HG02588 (cell line): ENCODE results near the gene TTC27.
A peak's percentile ranks its signal among the peaks of the same experiment; 100 is the strongest.
"Not testable (repeated sequence)": the region's sequence is repeated elsewhere in the genome, so short reads cannot be mapped to it uniquely, and the experiment has no call there.

Source experiments
- ATAC-seq: cut with Tn5 transposase; IDR thresholded peaks from one replicate; pipeline ENCODE4 v1.9.1; 2021; ENCODE audit warnings: mild to moderate bottlenecking, moderate library complexity; ENCODE audit not compliant: unreplicated experiment

The TTC27 gene

GRCh38 chr2:32718752-32719151 is 90.9 kb downstream of the TTC27 start:
- no peak for ATAC-seq

DNA sequence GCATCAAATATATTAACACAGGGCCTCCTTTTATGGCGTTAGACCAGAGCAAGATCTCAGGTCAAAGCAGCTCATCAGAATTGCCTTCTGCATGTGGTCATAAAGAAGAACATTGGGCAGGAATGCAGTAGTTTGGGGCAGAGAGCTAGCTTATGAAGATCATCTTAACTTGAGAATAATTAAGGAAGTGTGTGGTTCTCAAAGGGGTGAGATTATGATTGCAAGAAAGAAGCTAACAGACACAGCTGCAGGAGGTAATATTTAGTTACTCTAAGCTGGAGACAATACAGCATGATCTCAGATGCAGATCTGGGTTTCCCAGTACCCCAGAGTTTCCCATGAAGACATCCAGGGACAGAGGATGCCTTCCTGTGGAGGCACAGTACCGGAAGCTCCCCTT is 91.6 kb downstream of the TTC27 start:
- no peak for ATAC-seq

DNA sequence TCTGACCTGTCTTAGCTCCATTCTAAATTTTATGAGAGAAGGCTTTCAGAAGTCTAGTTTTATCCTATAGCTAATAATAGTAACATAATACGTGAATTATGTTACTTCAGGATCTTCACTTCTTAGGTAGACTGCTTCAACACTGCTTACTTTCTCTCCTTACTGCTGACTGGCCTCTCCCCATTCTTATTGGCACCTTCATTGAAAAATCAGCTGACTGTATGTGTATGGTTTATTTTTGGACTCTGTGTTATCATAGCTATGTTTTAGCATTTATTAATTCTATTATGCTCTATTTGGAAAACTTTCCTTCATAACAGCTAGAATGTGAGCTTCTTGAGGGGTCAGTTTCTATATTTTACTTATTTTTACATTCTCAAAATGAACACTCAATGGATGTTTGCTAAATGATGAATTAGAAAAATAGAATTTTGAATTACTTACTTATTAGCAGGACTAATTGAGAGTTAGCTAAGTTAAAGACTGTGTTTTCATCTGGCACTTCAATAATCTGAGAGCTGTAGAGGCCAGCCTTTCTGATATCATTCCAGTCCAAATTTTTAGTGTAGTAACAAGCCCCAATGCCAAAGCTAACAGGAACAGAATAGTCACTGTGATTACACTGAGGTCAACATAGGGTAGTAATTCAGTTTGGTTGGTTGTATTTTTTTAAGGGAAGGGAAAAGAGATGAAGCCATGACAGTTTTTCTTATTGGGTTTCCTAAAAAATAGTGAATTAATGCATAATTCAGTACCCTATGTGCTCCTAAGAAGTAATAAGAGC is 92.3 kb downstream of the TTC27 start:
- no peak for ATAC-seq

DNA sequence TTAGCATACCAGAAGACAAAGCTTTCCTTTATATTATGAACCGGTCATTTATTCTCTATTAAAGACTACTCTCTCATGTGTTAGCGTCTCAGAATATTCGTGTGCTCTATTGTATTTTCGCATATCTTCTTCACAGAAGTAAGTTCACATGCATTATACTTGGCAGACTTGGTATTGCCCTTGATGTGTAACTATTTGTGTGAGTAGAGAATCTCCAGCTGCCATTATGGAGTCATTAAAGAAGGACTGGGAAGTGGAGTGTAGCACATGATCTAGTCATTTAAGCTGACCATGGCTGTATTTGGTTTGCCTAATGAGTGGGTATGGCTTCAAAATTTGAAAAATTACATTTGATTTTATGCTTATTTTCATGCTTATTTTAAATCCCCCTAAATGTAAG is 92.9 kb downstream of the TTC27 start:
- no peak for ATAC-seq

DNA sequence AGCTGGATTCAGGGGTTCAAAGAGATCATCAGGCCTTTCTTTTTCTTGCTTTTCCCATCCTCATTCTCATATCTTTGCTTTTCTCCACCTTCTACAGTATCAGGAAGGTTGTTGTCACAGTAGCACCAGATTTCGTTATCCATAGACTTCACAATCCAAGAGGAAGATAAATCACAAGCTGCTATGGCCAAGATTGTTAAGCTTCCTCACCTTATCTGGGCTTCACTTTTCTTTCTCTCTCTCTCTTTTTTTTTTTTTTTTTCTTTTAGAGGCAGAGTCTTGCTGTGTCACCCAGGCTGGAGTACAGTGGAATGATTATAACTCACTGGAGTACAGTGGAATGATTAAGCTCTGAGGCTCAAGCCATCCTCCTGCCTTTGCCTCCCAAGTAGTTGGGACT is 93.5 kb downstream of the TTC27 start:
- ATAC-seq, result no peak

DNA sequence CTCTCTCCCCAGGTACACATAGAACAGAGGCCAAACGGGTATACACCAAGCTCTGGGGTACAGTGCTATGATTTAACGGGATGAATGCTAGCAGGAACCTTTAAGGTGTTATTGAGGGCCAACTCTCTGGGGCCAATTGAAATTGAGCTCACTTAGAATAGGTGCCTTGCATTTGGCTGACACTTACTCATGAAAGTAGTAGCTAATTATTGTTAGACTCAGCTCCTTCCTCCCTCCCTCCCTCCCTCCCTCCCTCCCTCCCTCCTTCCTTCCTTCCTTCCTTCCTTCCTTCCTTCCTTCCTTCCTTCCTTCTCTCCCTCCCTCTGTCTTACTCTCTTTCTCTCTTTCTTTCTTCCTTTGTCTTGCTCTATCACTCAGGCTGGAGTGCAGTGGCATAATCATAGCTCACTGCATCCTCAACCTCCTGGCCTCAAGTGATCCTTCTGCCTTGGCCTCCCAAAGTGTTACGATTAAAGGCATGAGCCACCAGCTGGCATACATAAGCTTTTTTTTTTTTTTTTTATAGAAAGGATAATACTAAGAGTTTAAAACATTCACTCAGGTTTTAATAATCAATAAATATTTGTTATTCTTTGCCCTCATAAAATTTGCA is 95.7 kb downstream of the TTC27 start:
- no peak for ATAC-seq

DNA sequence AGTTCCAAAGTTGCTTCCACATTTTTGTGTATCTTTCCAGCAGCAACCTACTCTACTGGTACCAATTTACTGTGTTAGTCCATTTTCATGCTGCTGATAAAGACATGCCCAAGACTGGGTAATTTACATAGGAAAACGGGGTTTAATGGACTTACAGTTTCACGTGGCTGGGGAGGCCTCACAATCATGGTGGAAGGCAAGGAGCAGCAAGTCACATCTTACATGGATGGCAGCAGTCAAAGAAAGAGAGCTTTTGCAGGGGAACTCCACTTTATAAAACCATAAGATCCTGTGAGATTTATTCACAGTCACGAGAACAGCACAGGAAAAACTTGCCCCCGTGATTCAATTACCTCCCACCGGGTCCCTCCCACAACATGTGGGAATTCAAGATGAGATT is 98.8 kb downstream of the TTC27 start:
- not testable (repeated sequence) for ATAC-seq

DNA sequence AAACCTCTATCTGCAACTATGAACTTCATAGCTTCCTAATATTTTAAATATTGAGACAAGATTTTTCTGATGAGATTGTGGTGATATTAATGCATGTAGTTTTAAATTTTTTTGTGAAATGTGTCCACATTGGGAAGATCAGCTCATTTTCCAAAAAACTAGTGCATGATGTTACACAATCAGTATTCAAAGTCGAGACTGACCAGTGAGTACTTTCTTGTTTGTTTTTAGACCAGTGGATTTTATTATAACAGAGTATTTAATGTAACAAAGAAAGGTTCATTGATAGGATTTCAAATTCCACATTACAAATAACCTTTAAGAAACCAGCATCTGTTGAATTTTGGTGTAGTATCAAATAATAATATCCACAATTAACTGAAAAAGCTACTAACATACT is 99.3 kb downstream of the TTC27 start:
- no peak for ATAC-seq

DNA sequence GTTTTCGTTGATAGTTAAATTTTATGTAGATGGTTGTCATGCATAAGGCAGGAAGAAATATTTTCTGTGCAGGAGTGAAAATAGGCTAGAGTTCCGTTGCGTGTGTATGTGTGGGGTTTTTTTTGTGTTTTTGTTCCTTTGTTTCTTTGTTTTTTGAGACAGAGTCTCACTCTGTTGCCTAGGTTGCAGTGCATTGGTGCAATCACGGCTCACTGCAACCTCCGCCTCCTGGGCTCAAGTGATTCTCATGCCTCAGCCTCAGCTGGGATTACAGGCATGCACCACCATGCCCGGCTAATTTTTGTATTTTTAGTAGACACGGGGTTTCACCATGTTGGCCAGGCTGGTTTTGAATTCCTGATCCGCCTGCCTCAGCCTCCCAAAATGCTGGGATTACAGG is 103.1 kb downstream of the TTC27 start:
- not testable (repeated sequence) for ATAC-seq

GRCh38 chr2:32732120-32732519 is 104.3 kb downstream of the TTC27 start:
- ATAC-seq, result no peak

GRCh38 chr2:32732912-32733472 is 105.1 kb downstream of the TTC27 start:
- ATAC-seq, result no peak

DNA sequence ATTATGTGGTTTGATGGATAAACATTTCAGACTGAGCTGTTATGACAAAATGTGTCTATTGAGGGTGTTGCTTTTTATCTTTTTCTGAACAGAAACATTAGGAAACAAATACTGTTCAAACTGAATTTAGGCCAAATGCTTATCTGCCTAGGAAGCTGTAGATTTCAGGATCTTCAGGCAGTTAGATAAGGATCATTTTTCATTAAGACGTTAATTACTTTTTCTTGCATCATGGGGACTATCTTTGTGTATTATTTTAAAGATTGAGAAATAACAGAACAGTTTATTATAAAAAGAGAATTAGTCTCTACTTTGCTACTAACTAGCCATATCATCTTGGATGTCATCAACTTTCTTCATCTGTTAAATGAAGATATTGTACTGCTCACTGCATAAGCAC is 107.5 kb downstream of the TTC27 start:
- no peak for ATAC-seq

DNA sequence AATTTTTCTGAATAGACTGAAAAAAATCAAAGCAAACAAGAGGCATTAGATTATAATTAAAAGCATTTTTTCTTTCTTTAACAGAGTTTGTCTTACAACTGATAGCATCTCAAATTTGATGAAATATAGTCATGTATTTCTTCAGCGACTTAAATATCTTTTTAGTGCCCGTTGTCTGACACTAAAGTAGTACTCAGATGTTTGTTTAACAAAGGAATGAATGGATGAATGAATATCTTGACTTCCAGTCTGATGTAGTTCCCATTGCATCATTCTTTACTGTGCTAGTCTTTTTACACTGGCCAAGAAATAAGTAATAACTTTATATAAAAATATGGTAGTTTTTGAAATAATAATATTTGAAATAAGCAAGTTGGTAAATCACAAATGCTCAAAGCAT is 111.1 kb downstream of the TTC27 start:
- no peak for ATAC-seq

GRCh38 chr2:32739664-32740063 is 111.8 kb downstream of the TTC27 start:
- no peak for ATAC-seq

GRCh38 chr2:32741575-32741974 is 113.7 kb downstream of the TTC27 start:
- no peak for ATAC-seq

GRCh38 chr2:32742376-32742775 is 114.5 kb downstream of the TTC27 start:
- ATAC-seq, result no peak

- ATAC-seq, result peak; percentile 80
Observed at GRCh38 chr2:32743480-32744236, 115.8 kb downstream of the TTC27 start.

DNA sequence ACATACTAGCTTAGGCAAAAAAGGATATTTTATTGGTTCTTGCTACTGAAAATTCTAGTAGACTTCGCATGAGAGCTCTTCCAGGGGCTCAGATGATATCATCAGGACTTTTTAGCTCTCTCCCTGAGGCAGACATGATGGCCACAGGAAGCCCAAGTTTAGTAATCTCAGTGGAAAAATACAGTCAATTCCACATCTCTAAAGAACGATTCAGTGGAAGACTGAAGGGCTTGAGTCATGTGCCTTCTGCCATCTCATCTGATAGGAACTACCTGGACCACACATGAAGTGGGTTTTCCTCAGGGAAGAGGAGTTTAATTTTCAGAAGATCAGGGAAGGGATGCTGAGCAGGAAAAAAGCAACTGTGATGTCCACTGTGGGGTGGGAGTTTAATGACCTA is 117.3 kb downstream of the TTC27 start:
- no peak for ATAC-seq

GRCh38 chr2:32745675-32746074 is 117.8 kb downstream of the TTC27 start:
- no peak for ATAC-seq

DNA sequence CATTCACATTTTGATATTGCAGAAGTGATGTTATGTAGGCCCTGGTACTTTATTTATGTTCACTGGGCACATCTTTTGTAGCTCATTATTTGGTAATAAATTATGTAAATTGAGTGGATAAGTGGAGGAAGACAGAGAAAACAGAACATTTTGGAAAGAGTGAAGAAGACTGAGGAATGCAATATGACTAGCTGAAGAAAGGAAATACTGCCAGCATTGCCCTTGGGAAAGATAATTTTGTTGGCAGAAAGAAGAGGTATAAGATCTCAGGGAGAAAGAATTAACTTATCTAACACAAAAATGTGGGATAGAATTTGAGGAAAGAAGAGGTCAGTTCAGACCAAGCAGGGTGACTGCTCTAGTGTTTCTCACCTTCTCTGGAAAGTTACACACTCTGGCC is 118.8 kb downstream of the TTC27 start:
- ATAC-seq, result no peak

GRCh38 chr2:32748158-32748557 is 120.3 kb downstream of the TTC27 start:
- no peak for ATAC-seq

GRCh38 chr2:32750880-32751279 is 123.0 kb downstream of the TTC27 start:
- no peak for ATAC-seq
